Measurements from ENCODE around the gene DERA. TPM values are rescaled to one million over a fixed set of nuclear protein-coding genes. Genes with fewer than 3 reads are reported as not detected.

DERA gene
- total and polyA plus RNA-seq, 2 of the 8 experiments (the other 6 are each of a cell fraction or from before 2014, with no cell fraction given), result 13.1 to 17.1 TPM

DNA sequence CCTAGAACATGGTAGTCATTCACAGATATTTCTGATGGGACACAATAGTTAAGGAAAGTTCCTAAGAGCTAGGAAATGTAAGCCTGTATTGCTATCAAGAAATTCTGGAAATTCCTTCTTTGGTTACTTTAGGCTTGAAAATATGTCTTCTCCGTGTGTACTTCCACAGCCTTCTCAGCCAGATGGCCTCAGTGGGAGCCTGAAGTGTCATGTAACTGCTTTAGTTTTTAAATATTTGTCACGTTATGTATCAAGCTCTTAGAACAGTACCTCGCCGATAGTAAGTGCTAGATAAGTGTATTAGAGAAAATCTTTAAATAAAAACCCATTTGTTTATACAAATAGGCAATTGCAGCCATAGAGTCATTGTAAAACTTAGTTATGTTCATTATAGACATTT, 95.6 kb downstream of the DERA start:
- no peak overlapping the region for H2BK120ac ChIP-seq (replicated peaks; ENCODE audit: low read depth, low read length)
- H2BK20ac ChIP-seq (ENCODE audit: low read length), result no peak overlapping the region
- DNase-seq (ENCODE audit: low read depth in 1 of 2, low spot score in 2 of 2) (no peak), FAIRE-seq (no peak)
- H3K18ac ChIP-seq (ENCODE audit: extremely low read depth, low read length), result no peak overlapping the region
- H3K27me3 ChIP-seq (replicated peaks in 1 of 4; ENCODE audit: control insufficient read depth in 3 of 4, extremely low read depth in 1 of 4, insufficient read depth in 3 of 4, low read length in 3 of 4), result peaks cover 0 to 2% (median 0%) of the 10 kb centered on the region in 4 experiments; a peak in 1 of 7 replicates
- no peak overlapping the region for H2BK12ac ChIP-seq (ENCODE audit: low read depth, low read length)
- no peak overlapping the region for H2AFZ ChIP-seq (ENCODE audit: low read length)
- no peaks in the 10 kb centered on the region for H3K79me2 ChIP-seq (ENCODE audit: control insufficient read depth in 1 of 2, insufficient read depth in 2 of 2, low read length in 2 of 2)
- H3K36me3 ChIP-seq (ENCODE audit: control insufficient read depth in 2 of 4, insufficient read depth in 4 of 4, low read length in 3 of 4), result no peaks in the 10 kb centered on the region
- H4K20me1 ChIP-seq (replicated peaks in 1 of 2; ENCODE audit: control insufficient read depth in 1 of 2, insufficient read depth in 2 of 2, low read length in 2 of 2), result no peaks in the 10 kb centered on the region
- no peaks in the 10 kb centered on the region for H3K4me1 ChIP-seq (replicated peaks in 1 of 4; ENCODE audit: control insufficient read depth in 3 of 4, insufficient read depth in 4 of 4, low read length in 3 of 4)
- POLR2A ChIA-PET (ENCODE audit: partially characterized antibody), result no interaction called here
- H3K56ac ChIP-seq (replicated peaks; ENCODE audit: insufficient read length, low read depth, low read length), result no peak overlapping the region
- H2BK15ac ChIP-seq (ENCODE audit: low read length), result no peak overlapping the region
- no peak overlapping the region for H3K4me2 ChIP-seq (ENCODE audit: insufficient read depth in 1 of 2, low read depth in 2 of 2, low read length in 2 of 2)
- H3K9ac ChIP-seq (replicated peaks in 1 of 4; ENCODE audit: extremely low read depth in 1 of 4, low read depth in 3 of 4, low read length in 3 of 4), result no peak overlapping the region
- 93% methylated on average over 4 of the region's 4 CpGs; no CpG with 5 or more reads in 1 of the 2 experiments for WGBS, 2 experiments (ENCODE audit: extremely low coverage in 1 of 2, insufficient coverage in 1 of 2, insufficient read length in 1 of 2, insufficient replicate concordance in 2 of 2, low coverage in 1 of 2, low lambda C conversion rate in 2 of 2, missing lambda C conversion rate in 1 of 2)
- H4K91ac ChIP-seq (replicated peaks; ENCODE audit: insufficient read length, low read length), result no peak overlapping the region
- CTCF ChIA-PET (ENCODE audit: partially characterized antibody), result no interaction called here
- H3K4me3 ChIP-seq (ENCODE audit: extremely low read depth in 1 of 4, insufficient read depth in 2 of 4, low read depth in 3 of 4, low read length in 4 of 4), result no peak overlapping the region
- H3K79me1 ChIP-seq (ENCODE audit: low read depth, low read length), result no peaks in the 10 kb centered on the region
- no peak for TF ChIP-seq CHD1 (IDR thresholded peaks at IDR 0.05; ENCODE audit: low read depth, low read length)
- no peak overlapping the region for H4K5ac ChIP-seq (ENCODE audit: insufficient read length, low read depth, low read length)
- no peak overlapping the region for H3K23ac ChIP-seq (ENCODE audit: insufficient read length)
- H2AK5ac ChIP-seq (ENCODE audit: low read depth, low read length), result no peak overlapping the region
- no peak overlapping the region for H4K8ac ChIP-seq (ENCODE audit: extremely low read depth, insufficient read depth, low read length)
- no peak overlapping the region for H3K4ac ChIP-seq (replicated peaks; ENCODE audit: insufficient read length, low read depth, low read length)
- no peak overlapping the region for H2BK5ac ChIP-seq (ENCODE audit: low read depth, low read length)
- no peak overlapping the region for H3K14ac ChIP-seq (ENCODE audit: insufficient read length)
- H3K27ac ChIP-seq (ENCODE audit: low read depth, low read length), result no peak overlapping the region
- H3K9me3 ChIP-seq (ENCODE audit: insufficient read depth in 2 of 2, low read depth in 1 of 2, low read length in 1 of 2), result no peaks in the 10 kb centered on the region
- H3K23me2 ChIP-seq (ENCODE audit: low read depth, low read length), result no peaks in the 10 kb centered on the region
